HepG2 (cell line): Measurements from ENCODE around the gene IL36B. TPM values are rescaled to one million over a fixed set of nuclear protein-coding genes. Genes with fewer than 3 reads are reported as not detected.

Experiments used
- ATAC-seq: fragments of 200-7000 bp; cut with Tn5 transposase; 3 replicates; pipeline ENCODE4 v1.9.1; 2020; ENCODE audit warnings: mild to moderate bottlenecking, moderate library complexity
- BruUV-seq: library from RNA; stranded (reverse); fragments of 400-500 nt; replicated peaks from 2 replicates; lab custom pipeline; 2021; lab: Mats Ljungman, UMichigan
- CTCF ChIA-PET: fragments of 300-600 bp; formaldehyde crosslinking; extraction: SDS; loops from one replicate; lab custom pipeline; 2021; ENCODE audit warnings: low total read pairs, inconsistent platforms, low intra/inter-chr PET ratio; lab: Yijun Ruan, JAX
- POLR2A ChIA-PET: fragments of 350-600 bp; sonication (Branson Sonifier 250); formaldehyde crosslinking; loops from one replicate; lab custom pipeline; 2020; ENCODE audit warnings: antibody characterized with exemption, inconsistent platforms; lab: Yijun Ruan, JAX
- DNase-seq: peaks from one replicate; pipeline ENCODE4 v3.0.0-alpha.2; 2015; ENCODE audit warnings: low spot score
- FAIRE-seq: peaks from 3 replicates; lab custom pipeline; 2011; peaks lifted over from hg19 to GRCh38; lab: Jason Lieb, UNC
- H2AFZ ChIP-seq: one replicate; pipeline ENCODE4 v1.6.1; 2011; ENCODE audit warnings: low read length, inconsistent platforms
- H3K27ac ChIP-seq: fragments of 300-600 bp; 3 replicates; pipeline ENCODE4 v1.8.0; 2011; ENCODE audit warnings: mixed run types, mild to moderate bottlenecking, mixed read lengths, low read length, inconsistent platforms; ENCODE audit not compliant: insufficient read depth; ENCODE audit errors: extremely low read length
- H3K27me3 ChIP-seq, 2 experiments: fragments of 200-600 bp in 1 of 2; 2 replicates in 1 of 2; 3 replicates in 1 of 2; pipeline versions ENCODE4 v1.6.0 to v1.8.0; 2011; ENCODE audit warnings: low read length in 2 of 2, mild to moderate bottlenecking in 2 of 2, moderate library complexity in 2 of 2, inconsistent platforms in 1 of 2; ENCODE audit not compliant: insufficient read depth in 2 of 2, control insufficient read depth in 1 of 2
- H3K36me3 ChIP-seq, 2 experiments: fragments of 200-600 bp in 1 of 2; replicated peaks in 1 of 2; 2 replicates in 1 of 2; 3 replicates in 1 of 2; pipeline versions ENCODE4 v1.5.1 to v1.8.0; 2011; ENCODE audit warnings: low read length in 2 of 2, inconsistent platforms in 1 of 2; ENCODE audit not compliant: insufficient read depth in 2 of 2, control insufficient read depth in 1 of 2
- H3K4me1 ChIP-seq: 2 replicates; pipeline ENCODE4 v1.5.1; 2012; ENCODE audit warnings: low read length, inconsistent platforms; ENCODE audit not compliant: insufficient read depth
- H3K4me2 ChIP-seq: 2 replicates; pipeline ENCODE4 v1.6.0; 2011; ENCODE audit warnings: low read depth, low read length, inconsistent platforms
- H3K4me3 ChIP-seq, 3 experiments: fragments of 200-600 bp in 1 of 3; sonication (generic), shearing (Covaris generic) in 1 of 3; replicated peaks in 1 of 3; 2 replicates each; pipeline ENCODE4 v1.5.1; 2011 to 2016; ENCODE audit warnings: low read length in 3 of 3, inconsistent platforms in 2 of 3, low read depth in 2 of 3, mild to moderate bottlenecking in 2 of 3, control low read depth in 1 of 3, mixed read lengths in 1 of 3; ENCODE audit not compliant: insufficient read depth in 1 of 3
- H3K79me2 ChIP-seq: one replicate; pipeline ENCODE4 v1.6.1; 2011; ENCODE audit warnings: low read length, inconsistent platforms; ENCODE audit not compliant: insufficient read depth
- H3K9ac ChIP-seq: 2 replicates; pipeline ENCODE4 v1.6.0; 2011; ENCODE audit warnings: mild to moderate bottlenecking, low read depth, low read length, inconsistent platforms; ENCODE audit not compliant: insufficient read depth
- H3K9me3 ChIP-seq: 2 replicates; pipeline ENCODE4 v1.5.1; 2012; ENCODE audit warnings: mild to moderate bottlenecking, low read length
- H4K20me1 ChIP-seq: 2 replicates; pipeline ENCODE4 v1.6.0; 2011; ENCODE audit warnings: inconsistent platforms, mild to moderate bottlenecking, low read length, moderate library complexity; ENCODE audit not compliant: insufficient read depth
- BRD4 ChIP-seq: sonication (generic); formaldehyde crosslinking; IDR thresholded peaks from 2 replicates; pipeline ENCODE4 v1.4.0; 2020; ENCODE audit warnings: missing genetic modification reagents
- ELF4 ChIP-seq: sonication (generic); formaldehyde crosslinking; IDR thresholded peaks from 2 replicates; pipeline ENCODE4 v1.5.0; 2020; ENCODE audit warnings: missing genetic modification reagents, mild to moderate bottlenecking, moderate library complexity, borderline replicate concordance
- MIER3 ChIP-seq: IDR thresholded peaks from 2 replicates; pipeline ENCODE4 v1.6.1; 2016; ENCODE audit warnings: missing compliant biosample characterization, borderline replicate concordance
- REXO4 ChIP-seq: sonication (generic); formaldehyde crosslinking; IDR thresholded peaks from 2 replicates; pipeline ENCODE4 v1.8.0; 2022; ENCODE audit warnings: missing genetic modification reagents, mild to moderate bottlenecking, borderline replicate concordance
- SIX4 ChIP-seq: sonication (generic); formaldehyde crosslinking; IDR thresholded peaks from 2 replicates; pipeline ENCODE4 v1.4.0; 2020; ENCODE audit warnings: missing genetic modification reagents
- ZNF143 ChIP-seq: sonication (generic); formaldehyde crosslinking; IDR thresholded peaks from 2 replicates; pipeline ENCODE4 v1.4.0; 2020; ENCODE audit warnings: missing genetic modification reagents
- ZNF292 ChIP-seq: sonication (generic); formaldehyde crosslinking; IDR thresholded peaks from 2 replicates; pipeline ENCODE4 v1.8.1; 2022; ENCODE audit warnings: mild to moderate bottlenecking, low read depth, missing genetic modification reagents, borderline replicate concordance
- ZNF570 ChIP-seq: sonication (generic); formaldehyde crosslinking; IDR thresholded peaks from 2 replicates; pipeline ENCODE4 v1.4.0; 2020; ENCODE audit warnings: mild to moderate bottlenecking, missing genetic modification reagents, borderline replicate concordance
- ZNF703 ChIP-seq: sonication (generic); formaldehyde crosslinking; IDR thresholded peaks from 2 replicates; pipeline ENCODE4 v1.5.1; 2020; ENCODE audit warnings: missing genetic modification reagents, mild to moderate bottlenecking, moderate library complexity, borderline replicate concordance
- ZSCAN25 ChIP-seq: sonication (generic); formaldehyde crosslinking; IDR thresholded peaks from 2 replicates; pipeline ENCODE4 v1.8.0; 2022; ENCODE audit warnings: mild to moderate bottlenecking, missing genetic modification reagents
- WGBS: methylation state at CpG from one replicate; pipeline ENCODE4 v1.1.6; 2017; ENCODE audit warnings: low lambda C conversion rate; 5-methylcytosine and 5-hydroxymethylcytosine counted together
- in situ Hi-C: cut with HindIII; loops from 2 replicates; pipeline ENCODE4 v1.10.0; 2017; ENCODE audit warnings: low pct_unique_long_range_greater_than_20kb; ENCODE audit not compliant: extremely low pct_ligation_motif_present
- intact Hi-C: fragments of 100-400 bp; cut with micrococcal nuclease; formaldehyde crosslinking; loops from one replicate; pipeline ENCODE4 v1.10.0; 2022; ENCODE audit not compliant: unreplicated experiment
- polyA plus RNA-seq, 8 experiments: library from polyadenylated mRNA; depleted of rRNA in 3 of 8; stranded (reverse) in 7 of 8; unstranded in 1 of 8; fragments of >200 nt; fragmentation: Illumina TruSeq in 4 of 8; extraction: Trizol in 4 of 8; gene quantifications; 2 replicates each; pipeline versions ENCODE4 v1.2.1 to v1.2.3, GENCODE V29; 2011 to 2016; ENCODE audit warnings: low read depth in 4 of 8, missing spikeins in 1 of 8, mixed read lengths in 1 of 8; ENCODE audit not compliant: insufficient read depth in 1 of 8
- total RNA-seq, 5 experiments: library from RNA; depleted of rRNA; stranded (reverse); fragments of >200 nt; fragmentation: Illumina TruSeq; extraction: Trizol; gene quantifications; 2 replicates each; pipeline ENCODE4 v1.2.3, GENCODE V29; 2016; ENCODE audit warnings: low read depth in 1 of 5
- TF ChIP-seq, protein P1 (sequence below): sonication (generic); formaldehyde crosslinking; IDR thresholded peaks from 2 replicates; pipeline ENCODE4 v1.9.0; 2021; ENCODE audit warnings: missing genetic modification reagents, mild to moderate bottlenecking, borderline replicate concordance
- TF ChIP-seq, protein P2 (sequence below): sonication (generic); formaldehyde crosslinking; IDR thresholded peaks from 2 replicates; pipeline ENCODE4 v1.4.0; 2020; ENCODE audit warnings: mild to moderate bottlenecking, missing genetic modification reagents
- TF ChIP-seq, protein P3 (sequence below): sonication (generic); formaldehyde crosslinking; IDR thresholded peaks from 2 replicates; pipeline ENCODE4 v1.4.0; 2020; ENCODE audit warnings: low read depth, mild to moderate bottlenecking, missing genetic modification reagents
- TF ChIP-seq, protein P4 (sequence below): sonication (generic); formaldehyde crosslinking; IDR thresholded peaks from 2 replicates; pipeline ENCODE4 v1.8.0; 2022; ENCODE audit warnings: missing genetic modification reagents, low read depth, mild to moderate bottlenecking, borderline replicate concordance
- TF ChIP-seq, protein P5 (sequence below): IDR thresholded peaks from 2 replicates; pipeline ENCODE4 v1.6.1; 2018; ENCODE audit warnings: missing genetic modification reagents

Gene IL36B
- total and polyA plus RNA-seq, 2 of the 13 experiments (the other 11 are each of a cell fraction or from before 2014, with no cell fraction given) = not detected

DNA sequence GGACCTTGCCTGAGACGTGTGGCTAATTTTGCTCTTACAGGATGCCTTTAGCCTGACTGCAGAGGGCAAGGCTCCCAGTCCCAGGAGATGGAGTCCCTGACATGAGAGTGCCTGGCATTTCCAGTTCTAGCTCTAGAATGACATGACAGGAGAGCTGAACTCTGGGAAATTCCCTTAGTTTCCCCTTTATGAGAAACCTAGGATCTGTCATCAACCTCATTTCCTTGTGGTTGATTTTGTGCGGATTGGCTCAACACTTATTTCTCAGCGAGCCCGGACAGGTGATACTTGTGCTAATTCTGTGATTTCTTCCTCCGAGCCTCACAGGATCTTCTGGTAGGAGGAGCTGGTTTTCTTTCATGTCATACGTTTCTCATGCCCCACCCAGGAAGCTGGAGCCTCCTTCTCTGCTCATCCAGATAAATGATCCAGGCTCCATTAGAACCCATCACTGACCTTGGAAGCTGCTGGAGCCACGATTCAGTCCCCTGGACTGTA is 75.1 kb downstream of the IL36B start, which contains the start of gene IL36G:
Gene IL36G, plus strand, starts transcription at position 448 of the 498 bp plus-strand sequence. CDS start 633 bp downstream, outside the sequence.
- CTCF ChIA-PET = no interaction called here
- H3K9me3 ChIP-seq = no peaks in the 10 kb centered on the region
- H4K20me1 ChIP-seq = no peaks in the 10 kb centered on the region
- POLR2A ChIA-PET = no interaction called here
- BruUV-seq = no TSS peak
- no peak within 1 kb of the TSS for H3K4me2 ChIP-seq
- in situ Hi-C loops (no loop called here), intact Hi-C loops (no loop called here)
- H3K79me2 ChIP-seq = no peaks in the 10 kb centered on the region
- H3K9ac ChIP-seq = no peak within 1 kb of the TSS
- FAIRE-seq = no peak
- no peak within 1 kb of the TSS for H3K27ac ChIP-seq
- H3K36me3 ChIP-seq = no peaks in the 10 kb centered on the region
- TF ChIP-seq ZNF292 (CRISPR knock-in tag) (no peak), SIX4 (CRISPR knock-in tag) (no peak), ZSCAN25 (no peak), MIER3 (no peak), REXO4 (no peak), ZNF703 (CRISPR knock-in tag) (no peak), ZNF143 (CRISPR knock-in tag) (no peak), ELF4 (CRISPR knock-in tag) (no peak), BRD4 (CRISPR knock-in tag) (no peak), ZNF570 (CRISPR knock-in tag) (no peak)
- TF ChIP-seq, protein P1, sequence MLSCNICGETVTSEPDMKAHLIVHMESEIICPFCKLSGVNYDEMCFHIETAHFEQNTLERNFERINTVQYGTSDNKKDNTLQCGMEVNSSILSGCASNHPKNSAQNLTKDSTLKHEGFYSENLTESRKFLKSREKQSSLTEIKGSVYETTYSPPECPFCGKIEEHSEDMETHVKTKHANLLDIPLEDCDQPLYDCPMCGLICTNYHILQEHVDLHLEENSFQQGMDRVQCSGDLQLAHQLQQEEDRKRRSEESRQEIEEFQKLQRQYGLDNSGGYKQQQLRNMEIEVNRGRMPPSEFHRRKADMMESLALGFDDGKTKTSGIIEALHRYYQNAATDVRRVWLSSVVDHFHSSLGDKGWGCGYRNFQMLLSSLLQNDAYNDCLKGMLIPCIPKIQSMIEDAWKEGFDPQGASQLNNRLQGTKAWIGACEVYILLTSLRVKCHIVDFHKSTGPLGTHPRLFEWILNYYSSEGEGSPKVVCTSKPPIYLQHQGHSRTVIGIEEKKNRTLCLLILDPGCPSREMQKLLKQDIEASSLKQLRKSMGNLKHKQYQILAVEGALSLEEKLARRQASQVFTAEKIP (CRISPR knock-in tag) = no peak
- TF ChIP-seq, protein P2, sequence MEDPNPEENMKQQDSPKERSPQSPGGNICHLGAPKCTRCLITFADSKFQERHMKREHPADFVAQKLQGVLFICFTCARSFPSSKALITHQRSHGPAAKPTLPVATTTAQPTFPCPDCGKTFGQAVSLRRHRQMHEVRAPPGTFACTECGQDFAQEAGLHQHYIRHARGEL = no peak
- TF ChIP-seq, protein P3, sequence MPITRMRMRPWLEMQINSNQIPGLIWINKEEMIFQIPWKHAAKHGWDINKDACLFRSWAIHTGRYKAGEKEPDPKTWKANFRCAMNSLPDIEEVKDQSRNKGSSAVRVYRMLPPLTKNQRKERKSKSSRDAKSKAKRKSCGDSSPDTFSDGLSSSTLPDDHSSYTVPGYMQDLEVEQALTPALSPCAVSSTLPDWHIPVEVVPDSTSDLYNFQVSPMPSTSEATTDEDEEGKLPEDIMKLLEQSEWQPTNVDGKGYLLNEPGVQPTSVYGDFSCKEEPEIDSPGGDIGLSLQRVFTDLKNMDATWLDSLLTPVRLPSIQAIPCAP (CRISPR knock-in tag) = no peak
- TF ChIP-seq, protein P4, sequence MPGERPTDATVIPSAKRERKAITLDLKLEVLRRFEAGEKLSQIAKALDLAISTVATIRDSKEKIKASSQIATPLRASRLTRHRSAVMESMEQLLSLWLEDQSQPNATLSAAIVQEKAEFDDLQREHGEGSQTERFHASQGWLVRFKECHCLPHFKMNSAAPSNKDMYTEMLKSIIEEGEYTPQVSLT = no peak
- TF ChIP-seq, protein P5, sequence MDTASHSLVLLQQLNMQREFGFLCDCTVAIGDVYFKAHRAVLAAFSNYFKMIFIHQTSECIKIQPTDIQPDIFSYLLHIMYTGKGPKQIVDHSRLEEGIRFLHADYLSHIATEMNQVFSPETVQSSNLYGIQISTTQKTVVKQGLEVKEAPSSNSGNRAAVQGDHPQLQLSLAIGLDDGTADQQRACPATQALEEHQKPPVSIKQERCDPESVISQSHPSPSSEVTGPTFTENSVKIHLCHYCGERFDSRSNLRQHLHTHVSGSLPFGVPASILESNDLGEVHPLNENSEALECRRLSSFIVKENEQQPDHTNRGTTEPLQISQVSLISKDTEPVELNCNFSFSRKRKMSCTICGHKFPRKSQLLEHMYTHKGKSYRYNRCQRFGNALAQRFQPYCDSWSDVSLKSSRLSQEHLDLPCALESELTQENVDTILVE (CRISPR knock-in tag) = no peak
- TF ChIP-seq, all 625 proteins: peak for 0
- H3K4me3 ChIP-seq = no peak within 1 kb of the TSS
- no peak for DNase-seq
- no peak within 1 kb of the TSS for H2AFZ ChIP-seq
- no peak for ATAC-seq
- peaks cover 0 to 16% of the 10 kb centered on the region in 2 experiments; a peak in 1 of 5 replicates for H3K27me3 ChIP-seq
- 27% methylated on average over 7 of the region's 7 CpGs for WGBS
- H3K4me1 ChIP-seq = no peaks in the 10 kb centered on the region
